Activated effector memory CD4-positive, alpha-beta T cell treated with Interleukin-2 at 50 U/mL for 16 hours (primary cell): ENCODE data around the gene PAPPA2.

Experiments
- DNase-seq: peaks from one replicate; pipeline ENCODE4 v3.0.0-alpha.2; 2020

PAPPA2 gene

GRCh38 chr1:176826265-176826664, 363.3 kb downstream of the PAPPA2 start:
- DNase-seq: no peak

- DNase-seq: no peak
These were observed 366.3 kb downstream of the PAPPA2 start for GRCh38 chr1:176829261-176829660.

GRCh38 chr1:176831150-176831549, 368.2 kb downstream of the PAPPA2 start:
- no peak for DNase-seq

GRCh38 chr1:176837708-176838107, 374.7 kb downstream of the PAPPA2 start:
- DNase-seq: no peak

- no peak for DNase-seq
These were observed 375.5 kb downstream of the PAPPA2 start for GRCh38 chr1:176838276-176838995.

- DNase-seq: no peak
These were observed 376.2 kb downstream of the PAPPA2 start for GRCh38 chr1:176839216-176839615.

- DNase-seq: no peak
These were observed 378.3 kb downstream of the PAPPA2 start for GRCh38 chr1:176841238-176841637.

GRCh38 chr1:176843352-176844297, 380.6 kb downstream of the PAPPA2 start:
- no peak for DNase-seq

GRCh38 chr1:176847052-176847451, 384.1 kb downstream of the PAPPA2 start:
- no peak for DNase-seq

GRCh38 chr1:176849281-176849680, 386.3 kb downstream of the PAPPA2 start:
- no peak for DNase-seq

- DNase-seq: no peak
These were observed 387.9 kb downstream of the PAPPA2 start for GRCh38 chr1:176850871-176851270.

GRCh38 chr1:176852124-176852523, 389.1 kb downstream of the PAPPA2 start:
- no peak for DNase-seq

GRCh38 chr1:176853503-176853902, 390.5 kb downstream of the PAPPA2 start:
- DNase-seq: no peak

GRCh38 chr1:176854121-176854520, 391.1 kb downstream of the PAPPA2 start:
- no peak for DNase-seq

- no peak for DNase-seq
These were observed 392.1 kb downstream of the PAPPA2 start for GRCh38 chr1:176854758-176855745.

- DNase-seq: no peak
These were observed 394.7 kb downstream of the PAPPA2 start for GRCh38 chr1:176857632-176858031.

- no peak for DNase-seq
These were observed 395.5 kb downstream of the PAPPA2 start for GRCh38 chr1:176858433-176858916.

- DNase-seq: no peak
These were observed 400.6 kb downstream of the PAPPA2 start for GRCh38 chr1:176863613-176864012.

- no peak for DNase-seq
These were observed 401.2 kb downstream of the PAPPA2 start for GRCh38 chr1:176864211-176864610.

GRCh38 chr1:176866011-176866714, 403.2 kb downstream of the PAPPA2 start:
- no peak for DNase-seq

GRCh38 chr1:176869577-176869976, 406.6 kb downstream of the PAPPA2 start:
- DNase-seq: no peak

GRCh38 chr1:176876966-176877515, 414.1 kb downstream of the PAPPA2 start:
- DNase-seq: no peak
